Uterus (tissue), 4 donors: ENCODE measurements around the gene ZNF283. TPM values are rescaled to one million over a fixed set of nuclear protein-coding genes. Genes with fewer than 3 reads are reported as not detected.
"Not testable (repeated sequence)": the region's sequence is repeated elsewhere in the genome, so short reads cannot be mapped to it uniquely, and the experiment has no call there.

ENCODE experiments used
- DNase-seq, 2 donors: peaks; one replicate each; pipeline ENCODE4 v3.0.0-alpha.2; 2019 to 2020
- H3K27ac ChIP-seq, 2 donors: fragments of 200-600 bp; sonication (generic); 1 replicate in 1 of 2; 2 replicates in 1 of 2; pipeline ENCODE4 v1.5.1; 2016 to 2018
- H3K27me3 ChIP-seq, 2 donors: fragments of 200-600 bp; sonication (generic); one replicate each; pipeline ENCODE4 v1.5.1; 2018 to 2019; ENCODE audit warnings: control low read depth in 1 of 2
- H3K36me3 ChIP-seq, 2 donors: fragments of 200-600 bp; sonication (generic); one replicate each; pipeline ENCODE4 v1.5.1; 2019; ENCODE audit warnings: control low read depth in 1 of 2
- H3K4me1 ChIP-seq, 2 donors: fragments of 200-600 bp; sonication (generic); one replicate each; pipeline ENCODE4 v1.5.1; 2018 to 2019; ENCODE audit warnings: control low read depth in 1 of 2
- H3K4me3 ChIP-seq, 2 donors: fragments of 200-600 bp; sonication (generic); 1 replicate in 1 of 2; 2 replicates in 1 of 2; pipeline ENCODE4 v1.5.1; 2018 to 2019; ENCODE audit warnings: mild to moderate bottlenecking in 1 of 2
- H3K9me3 ChIP-seq, 2 donors: fragments of 200-600 bp; sonication (generic); one replicate each; pipeline ENCODE4 v1.5.1; 2019; ENCODE audit warnings: control low read depth in 1 of 2
- POLR2A ChIP-seq, 2 donors: fragments of 450-650 bp; IDR thresholded peaks; one replicate each; pipeline ENCODE4 v1.6.1; 2016; ENCODE audit warnings: antibody characterized with exemption in 2 of 2, mild to moderate bottlenecking in 1 of 2, moderate library complexity in 1 of 2
- intact Hi-C: fragments of 100-400 bp; cut with DNase I; formaldehyde crosslinking; loops from one replicate; pipeline ENCODE4 v1.15.1; 2023; ENCODE audit warnings: low total_unique reads
- total RNA-seq, 4 donors: library from RNA; depleted of rRNA in 3 of 4; stranded (reverse); fragments of >200 nt in 3 of 4; gene quantifications; one replicate each; pipeline versions ENCODE4 v1.1.0 to v1.2.4, GENCODE V29; 2014 to 2023
- TF ChIP-seq, protein P1 (sequence below), 4 experiments: fragments of 200-600 bp in 2 of 4; fragments of 450-650 bp in 2 of 4; sonication (generic) in 2 of 4; IDR thresholded peaks; one replicate each; pipeline ENCODE4 v1.5.1; 2016 to 2019; ENCODE audit warnings: antibody characterized with exemption in 4 of 4, mild to moderate bottlenecking in 2 of 4, moderate library complexity in 1 of 4
- donor health status: DM: yes; HTN: yes; CAD: no.

The ZNF283 gene
- total RNA-seq, 4 donors from 2014 or later = 1.8 to 52.6 (median 14.1) TPM

- H3K4me1 ChIP-seq = peaks cover 0 to 5% of the 10 kb centered on the region in 2 donors
- H3K36me3 ChIP-seq = no peaks in the 10 kb centered on the region
- H3K9me3 ChIP-seq = no peaks in the 10 kb centered on the region
- no peak overlapping the region for H3K27ac ChIP-seq
- DNase-seq = no peak
- no peak for TF ChIP-seq POLR2A (IDR thresholded peaks at IDR 0.05)
- TF ChIP-seq, protein P1, sequence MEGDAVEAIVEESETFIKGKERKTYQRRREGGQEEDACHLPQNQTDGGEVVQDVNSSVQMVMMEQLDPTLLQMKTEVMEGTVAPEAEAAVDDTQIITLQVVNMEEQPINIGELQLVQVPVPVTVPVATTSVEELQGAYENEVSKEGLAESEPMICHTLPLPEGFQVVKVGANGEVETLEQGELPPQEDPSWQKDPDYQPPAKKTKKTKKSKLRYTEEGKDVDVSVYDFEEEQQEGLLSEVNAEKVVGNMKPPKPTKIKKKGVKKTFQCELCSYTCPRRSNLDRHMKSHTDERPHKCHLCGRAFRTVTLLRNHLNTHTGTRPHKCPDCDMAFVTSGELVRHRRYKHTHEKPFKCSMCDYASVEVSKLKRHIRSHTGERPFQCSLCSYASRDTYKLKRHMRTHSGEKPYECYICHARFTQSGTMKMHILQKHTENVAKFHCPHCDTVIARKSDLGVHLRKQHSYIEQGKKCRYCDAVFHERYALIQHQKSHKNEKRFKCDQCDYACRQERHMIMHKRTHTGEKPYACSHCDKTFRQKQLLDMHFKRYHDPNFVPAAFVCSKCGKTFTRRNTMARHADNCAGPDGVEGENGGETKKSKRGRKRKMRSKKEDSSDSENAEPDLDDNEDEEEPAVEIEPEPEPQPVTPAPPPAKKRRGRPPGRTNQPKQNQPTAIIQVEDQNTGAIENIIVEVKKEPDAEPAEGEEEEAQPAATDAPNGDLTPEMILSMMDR (IDR thresholded peaks at IDR 0.05) = no peak
- intact Hi-C loops = no loop called here
- H3K4me3 ChIP-seq = peak overlapping the region; percentile 11 to 28
- H3K27me3 ChIP-seq = no peaks in the 10 kb centered on the region
These were observed 6.3 kb upstream of the ZNF283 start for GRCh38 chr19:43820884-43821215.

GRCh38 chr19:43823856-43824255 is 3.3 kb upstream of the ZNF283 start:
- intact Hi-C loops, H3K27ac ChIP-seq, H3K4me1 ChIP-seq, H3K27me3 ChIP-seq, H3K9me3 ChIP-seq, H3K36me3 ChIP-seq, H3K4me3 ChIP-seq, DNase-seq: not testable (repeated sequence)

- DNase-seq, H3K9me3 ChIP-seq, H3K36me3 ChIP-seq, H3K27me3 ChIP-seq, H3K27ac ChIP-seq, H3K4me3 ChIP-seq, intact Hi-C loops, H3K4me1 ChIP-seq: not testable (repeated sequence)
These were observed 2.5 kb upstream of the ZNF283 start for GRCh38 chr19:43824572-43824971.

DNA sequence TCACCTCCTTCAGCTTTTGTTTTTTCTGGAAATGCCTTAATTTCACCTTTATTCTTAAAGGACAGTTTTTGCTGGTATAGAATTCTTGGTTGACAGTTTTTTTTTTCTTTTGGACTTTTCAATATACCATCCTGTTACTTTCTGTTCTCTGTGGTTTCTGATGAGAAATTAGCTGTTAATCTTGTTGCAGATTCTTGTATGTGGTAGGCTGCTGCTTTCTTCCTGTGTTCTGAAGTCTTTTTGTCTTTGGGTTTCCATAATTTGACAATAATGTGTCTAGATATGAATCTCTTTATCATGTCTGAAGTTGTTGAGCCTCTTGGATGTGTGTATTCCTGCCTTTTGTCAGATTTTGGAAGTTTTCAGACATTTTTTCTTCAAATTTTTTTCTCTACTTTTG is 12.0 kb downstream of the ZNF283 start:
- TF ChIP-seq, protein P1 (IDR thresholded peaks at IDR 0.05) = no peak
- TF ChIP-seq POLR2A (IDR thresholded peaks at IDR 0.05) = no peak
- Histone ChIP-seq H3K36me3 (peaks cover 0 to 3% of the 10 kb centered on the region in 2 donors), H3K9me3 (peaks cover 3 to 79% of the 10 kb centered on the region in 2 donors)

GRCh38 chr19:43842007-43842406 is 14.9 kb downstream of the ZNF283 start:
- intact Hi-C loops = no loop called here
- H3K36me3 ChIP-seq = peaks cover 0 to 3% of the 10 kb centered on the region in 2 donors
- TF ChIP-seq POLR2A (IDR thresholded peaks at IDR 0.05) = no peak
- TF ChIP-seq, protein P1 (IDR thresholded peaks at IDR 0.05) = no peak
- no peaks in the 10 kb centered on the region for H3K27me3 ChIP-seq
- no peak overlapping the region for H3K4me3 ChIP-seq
- DNase-seq = no peak
- H3K27ac ChIP-seq = no peak overlapping the region
- H3K9me3 ChIP-seq = peaks cover 3 to 92% of the 10 kb centered on the region in 2 donors
- no peaks in the 10 kb centered on the region for H3K4me1 ChIP-seq

More for the DNA sequence above, 12.0 kb downstream of the ZNF283 start:
- no peak for DNase-seq
- intact Hi-C loops = no loop called here
- no peak overlapping the region for H3K27ac ChIP-seq
- H3K27me3 ChIP-seq = no peaks in the 10 kb centered on the region
- H3K4me1 ChIP-seq = no peaks in the 10 kb centered on the region
- no peak overlapping the region for H3K4me3 ChIP-seq

- no peak overlapping the region for H3K4me3 ChIP-seq
- no peaks in the 10 kb centered on the region for H3K4me1 ChIP-seq
- no peak overlapping the region for H3K27ac ChIP-seq
- DNase-seq = no peak
- no peaks in the 10 kb centered on the region for H3K36me3 ChIP-seq
- H3K27me3 ChIP-seq = no peaks in the 10 kb centered on the region
- no peak for TF ChIP-seq POLR2A (IDR thresholded peaks at IDR 0.05)
- intact Hi-C loops = no loop called here
- peaks cover 8 to 94% of the 10 kb centered on the region in 2 donors for H3K9me3 ChIP-seq
These were observed 20.1 kb downstream of the ZNF283 start for GRCh38 chr19:43847246-43847645.

GRCh38 chr19:43847884-43848283 is 20.8 kb downstream of the ZNF283 start:
- Histone ChIP-seq H3K9me3 (peaks cover 8 to 92% of the 10 kb centered on the region in 2 donors), H3K36me3 (no peaks in the 10 kb centered on the region), H3K4me1 (no peaks in the 10 kb centered on the region), H3K4me3 (no peak overlapping the region), H3K27me3 (no peaks in the 10 kb centered on the region), H3K27ac (no peak overlapping the region)
- TF ChIP-seq POLR2A (IDR thresholded peaks at IDR 0.05) = no peak
- TF ChIP-seq, protein P1 (IDR thresholded peaks at IDR 0.05) = no peak
- intact Hi-C loops = no loop called here
- DNase-seq = no peak
